Caki2 (cell line): Measurements from ENCODE around the gene AADAC. TPM values are rescaled to one million over a fixed set of nuclear protein-coding genes. Genes with fewer than 3 reads are reported as not detected.

ENCODE experiments used
- DNase-seq: peaks from one replicate; pipeline ENCODE4 v3.0.0-alpha.2; 2015; ENCODE audit warnings: low read depth
- in situ Hi-C: cut with HindIII; loops from 2 replicates; pipeline ENCODE4 v1.10.0; 2016; ENCODE audit warnings: low sequenced_read_pairs, low pct_unique_long_range_greater_than_20kb, mixed read lengths
- total RNA-seq: library from RNA; depleted of rRNA; stranded (reverse); fragments of >200 nt; shearing (Covaris generic); gene quantifications from 2 replicates; pipeline ENCODE4 v1.2.3, GENCODE V29; 2014; ENCODE audit warnings: low replicate concordance; rRNA removed

Gene AADAC
- total RNA-seq, 1 experiment from 2014 or later: not detected

DNA sequence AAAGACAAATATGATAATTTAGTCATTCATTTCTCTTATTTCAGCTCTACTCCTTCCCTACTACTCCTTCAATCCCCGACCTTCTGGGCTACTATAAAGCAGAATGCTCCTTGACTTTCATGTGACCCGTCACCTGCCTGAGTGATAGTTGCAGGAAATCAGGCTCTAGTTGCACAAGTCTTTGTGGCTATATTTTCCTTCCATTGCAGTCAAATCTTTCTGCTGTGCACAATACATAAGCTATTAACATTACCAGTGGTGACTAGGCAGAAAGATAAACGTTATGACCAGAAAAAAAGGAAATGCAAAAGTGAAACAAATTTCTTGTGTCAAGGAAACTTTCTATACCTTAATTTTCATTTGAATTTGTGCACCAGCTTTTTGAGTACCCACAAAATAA, 61.8 kb downstream of the AADAC start:
- peak; percentile 41 for DNase-seq
- in situ Hi-C loops: no loop called here

DNA sequence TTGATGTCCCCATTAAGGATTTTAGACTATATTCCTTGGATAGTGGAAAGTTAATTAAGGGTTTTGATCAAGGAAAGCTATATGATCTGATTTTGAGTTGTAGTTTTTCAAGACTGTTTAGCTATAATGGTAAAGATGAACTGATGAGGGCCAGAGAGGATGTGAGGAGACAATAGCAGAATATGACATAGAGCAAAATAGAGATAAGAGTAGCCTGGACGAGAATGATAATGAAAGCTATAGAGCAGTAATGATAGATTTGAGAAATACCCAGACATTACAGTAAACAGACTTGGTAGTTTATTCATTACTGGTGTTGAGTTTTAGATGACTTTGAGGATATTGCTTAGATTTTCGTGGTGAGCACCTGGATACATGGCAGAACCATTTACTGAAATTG, 63.4 kb downstream of the AADAC start:
- in situ Hi-C loops: no loop called here
- DNase-seq: no peak

Other genes with a start within 250 kb of the AADAC start
- gene AADACL2, start 80.2 kb upstream of the AADAC start, total RNA-seq: not detected in 2 replicates
- gene SUCNR1, start 59.5 kb downstream of the AADAC start, total RNA-seq: 0.47 TPM in 1 of 2 replicates, not detected in the other